GM12873 (cell line): ENCODE data around the gene WDR35.

Source experiments
- TF ChIP-seq, protein P1 (sequence below): IDR thresholded peaks from 2 replicates; pipeline ENCODE4 v1.5.1; 2012; ENCODE audit warnings: low read depth, mild to moderate bottlenecking, moderate library complexity, low read length, control low read depth; ENCODE audit not compliant: insufficient read depth; ENCODE audit errors: missing control alignments

Gene WDR35

GRCh38 chr2:19989667-19990415 is at the start of gene WDR35:
Gene WDR35, minus strand, starts transcription at chr2:19990105. Its CDS starts 90 bp downstream, at chr2:19990015.
- TF ChIP-seq, protein P1, sequence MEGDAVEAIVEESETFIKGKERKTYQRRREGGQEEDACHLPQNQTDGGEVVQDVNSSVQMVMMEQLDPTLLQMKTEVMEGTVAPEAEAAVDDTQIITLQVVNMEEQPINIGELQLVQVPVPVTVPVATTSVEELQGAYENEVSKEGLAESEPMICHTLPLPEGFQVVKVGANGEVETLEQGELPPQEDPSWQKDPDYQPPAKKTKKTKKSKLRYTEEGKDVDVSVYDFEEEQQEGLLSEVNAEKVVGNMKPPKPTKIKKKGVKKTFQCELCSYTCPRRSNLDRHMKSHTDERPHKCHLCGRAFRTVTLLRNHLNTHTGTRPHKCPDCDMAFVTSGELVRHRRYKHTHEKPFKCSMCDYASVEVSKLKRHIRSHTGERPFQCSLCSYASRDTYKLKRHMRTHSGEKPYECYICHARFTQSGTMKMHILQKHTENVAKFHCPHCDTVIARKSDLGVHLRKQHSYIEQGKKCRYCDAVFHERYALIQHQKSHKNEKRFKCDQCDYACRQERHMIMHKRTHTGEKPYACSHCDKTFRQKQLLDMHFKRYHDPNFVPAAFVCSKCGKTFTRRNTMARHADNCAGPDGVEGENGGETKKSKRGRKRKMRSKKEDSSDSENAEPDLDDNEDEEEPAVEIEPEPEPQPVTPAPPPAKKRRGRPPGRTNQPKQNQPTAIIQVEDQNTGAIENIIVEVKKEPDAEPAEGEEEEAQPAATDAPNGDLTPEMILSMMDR = no peak

- TF ChIP-seq, protein P1 = no peak
These were observed 47.8 kb upstream of the WDR35 start for GRCh38 chr2:20037660-20038059.

GRCh38 chr2:20035955-20036666 is 46.2 kb upstream of the WDR35 start:
- TF ChIP-seq, protein P1 = no peak

DNA sequence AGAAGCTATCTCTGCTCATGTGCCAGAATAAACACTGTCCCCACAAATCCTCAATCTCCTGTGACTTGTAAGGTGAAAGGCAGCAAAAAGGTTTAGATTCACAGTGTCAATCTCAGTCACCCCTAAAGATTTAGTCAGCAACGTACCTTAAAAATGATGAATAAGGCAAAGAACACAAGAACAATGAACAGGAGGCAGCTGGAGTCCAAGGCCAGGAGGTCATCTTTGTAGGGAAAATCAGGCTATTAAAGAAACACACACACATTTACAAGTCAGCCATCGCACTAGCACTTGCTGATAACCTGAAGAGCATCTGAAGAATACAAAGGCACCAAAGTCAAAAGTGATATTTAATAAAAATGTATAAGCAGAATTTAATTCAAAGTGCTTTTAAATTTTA is 44.9 kb upstream of the WDR35 start:
- TF ChIP-seq, protein P1 = no peak

GRCh38 chr2:20034218-20034617 is 44.3 kb upstream of the WDR35 start:
- TF ChIP-seq, protein P1 = no peak

DNA sequence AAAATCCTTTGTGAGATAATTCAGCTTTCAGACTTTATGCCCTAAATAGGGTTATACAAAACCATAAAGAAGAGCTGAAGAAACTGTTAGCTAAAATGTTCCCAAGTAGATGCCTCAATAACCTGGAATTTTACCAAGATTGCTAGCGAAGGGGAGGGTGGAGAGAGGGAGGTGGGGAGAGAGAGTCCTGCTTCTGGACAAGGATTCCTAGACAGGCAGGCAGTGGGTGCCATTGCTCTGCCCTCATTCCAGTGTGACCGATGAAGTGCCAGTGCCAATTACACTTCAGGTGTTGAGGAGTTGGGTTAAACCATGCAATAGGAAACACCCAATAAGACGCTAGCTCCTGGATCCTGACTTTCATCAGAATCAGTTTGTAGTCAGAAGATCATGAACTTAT is 43.4 kb upstream of the WDR35 start:
- TF ChIP-seq, protein P1 = no peak

DNA sequence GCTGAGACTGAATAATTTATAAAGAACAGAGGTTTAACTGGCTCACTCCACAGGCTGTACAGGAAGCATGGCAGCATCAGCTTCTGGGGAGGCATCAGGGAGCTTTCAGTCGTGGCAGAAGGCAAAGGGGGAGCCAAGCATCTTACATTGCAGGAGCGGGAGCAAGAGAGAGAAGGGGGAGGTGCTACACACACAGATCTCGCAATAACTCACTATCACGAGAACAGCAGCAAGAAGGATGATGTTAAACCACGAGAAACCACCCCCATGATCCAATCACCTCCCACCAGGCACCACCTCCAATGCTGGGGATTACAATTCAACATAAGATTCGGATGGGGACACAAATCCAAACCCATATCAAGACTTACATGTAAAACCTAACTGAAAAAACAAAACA is 40.3 kb upstream of the WDR35 start:
- TF ChIP-seq, protein P1 = no peak
